ENCODE results near the gene SLIT1. TPM values are rescaled to one million over a fixed set of nuclear protein-coding genes. Genes with fewer than 3 reads are reported as not detected.

Gene SLIT1
- total and polyA plus RNA-seq, 2 of the 8 experiments (the other 6 are each of a cell fraction or from before 2014, with no cell fraction given), result 0.70 to 0.88 TPM

- no peak for TF ChIP-seq JUND (IDR thresholded peaks at IDR 0.05; ENCODE audit: low read length)
- TF ChIP-seq KDM4A (IDR thresholded peaks at IDR 0.05; ENCODE audit: low read depth, low read length, severe bottlenecking), result no peak
- no peak for TF ChIP-seq BCL11A (IDR thresholded peaks at IDR 0.05; ENCODE audit: low read depth in 2 of 2, low read length in 2 of 2)
- no peak for TF ChIP-seq TAF7 (optimal IDR thresholded peaks at IDR 0.05; ENCODE audit: borderline replicate concordance, low read depth, low read length)
- no peak for TF ChIP-seq RBBP5 (IDR thresholded peaks at IDR 0.05; ENCODE audit: borderline replicate concordance, low read depth, low read length)
- no peak for TF ChIP-seq CEBPB (IDR thresholded peaks at IDR 0.05; ENCODE audit: low read depth, low read length)
These were observed 35.1 kb downstream of the SLIT1 start (continued) for GRCh38 chr10:97150616-97151015.

Measured in H1 (cell line).